IMR-90 (cell line): Measurements from ENCODE around the gene EPHB1. TPM values are rescaled to one million over a fixed set of nuclear protein-coding genes. Genes with fewer than 3 reads are reported as not detected.

ENCODE experiments used
- ATAC-seq: fragments of 200-7000 bp; cut with Tn5 transposase; 2 replicates; pipeline ENCODE4 v1.9.1; 2020; ENCODE audit warnings: low read depth, mild to moderate bottlenecking, moderate library complexity
- BruUV-seq: library from RNA; stranded (reverse); fragments of 400-500 nt; replicated peaks from 2 replicates; lab custom pipeline; 2021; lab: Mats Ljungman, UMichigan
- CTCF ChIA-PET: fragments of 300-600 bp; formaldehyde crosslinking; extraction: SDS; loops from one replicate; lab custom pipeline; 2021; ENCODE audit warnings: antibody characterized with exemption; lab: Yijun Ruan, JAX
- POLR2A ChIA-PET: fragments of 300-600 bp; sonication (Branson Sonifier 250); formaldehyde crosslinking; loops from one replicate; lab custom pipeline; 2022; ENCODE audit warnings: antibody characterized with exemption; ENCODE audit not compliant: unreplicated experiment; lab: Charles Lee
- DNase-seq: peaks from one replicate; pipeline ENCODE4 v3.0.0; 2013
- H2AFZ ChIP-seq: replicated peaks from 2 replicates; pipeline ENCODE3; 2013; ENCODE audit warnings: low read length, mild to moderate bottlenecking; ENCODE audit not compliant: poor library complexity
- H2AK5ac ChIP-seq: 2 replicates; pipeline ENCODE4 v1.6.1; 2013; ENCODE audit warnings: low read depth, low read length, inconsistent platforms
- H2AK9ac ChIP-seq: replicated peaks from 2 replicates; pipeline ENCODE3; 2013; ENCODE audit warnings: mild to moderate bottlenecking, low read depth, low read length, moderate library complexity; ENCODE audit not compliant: poor library complexity
- H2BK120ac ChIP-seq: 2 replicates; pipeline ENCODE4 v1.6.1; 2013; ENCODE audit warnings: low read depth, low read length, inconsistent platforms
- H2BK15ac ChIP-seq: 3 replicates; pipeline ENCODE4 v1.6.1; 2013; ENCODE audit warnings: low read depth, low read length, inconsistent platforms
- H2BK20ac ChIP-seq: 2 replicates; pipeline ENCODE4 v1.6.1; 2013; ENCODE audit warnings: low read depth, mild to moderate bottlenecking, inconsistent platforms, low read length, moderate library complexity
- H2BK5ac ChIP-seq: 2 replicates; pipeline ENCODE4 v1.6.1; 2013; ENCODE audit warnings: mild to moderate bottlenecking, low read depth, low read length, inconsistent platforms; ENCODE audit not compliant: poor library complexity, severe bottlenecking
- H3K14ac ChIP-seq: replicated peaks from 2 replicates; pipeline ENCODE4 v1.6.1; 2013; ENCODE audit warnings: low read depth, low read length, inconsistent platforms
- H3K18ac ChIP-seq: 2 replicates; pipeline ENCODE4 v1.6.1; 2013; ENCODE audit warnings: low read depth, low read length, control low read depth
- H3K23ac ChIP-seq: 2 replicates; pipeline ENCODE4 v1.6.1; 2013; ENCODE audit warnings: low read depth, low read length, inconsistent platforms
- H3K27ac ChIP-seq: 2 replicates; pipeline ENCODE4 v1.5.1; 2013; ENCODE audit warnings: mild to moderate bottlenecking, control low read depth, low read length; ENCODE audit not compliant: insufficient read depth
- H3K27me3 ChIP-seq: 2 replicates; pipeline ENCODE4 v1.6.1; 2013; ENCODE audit warnings: low read length; ENCODE audit not compliant: control insufficient read depth, insufficient read depth
- H3K36me3 ChIP-seq: 2 replicates; pipeline ENCODE4 v1.6.1; 2013; ENCODE audit warnings: low read length, mixed read lengths; ENCODE audit not compliant: control insufficient read depth, insufficient read depth
- H3K4ac ChIP-seq: 2 replicates; pipeline ENCODE4 v1.6.1; 2013; ENCODE audit warnings: low read depth, low read length, inconsistent platforms
- H3K4me1 ChIP-seq: 2 replicates; pipeline ENCODE4 v1.6.1; 2013; ENCODE audit warnings: low read length, mixed read lengths; ENCODE audit not compliant: control insufficient read depth, insufficient read depth
- H3K4me2 ChIP-seq: 2 replicates; pipeline ENCODE4 v1.6.1; 2013; ENCODE audit warnings: low read depth, mild to moderate bottlenecking, control low read depth, low read length, moderate library complexity
- H3K4me3 ChIP-seq: 2 replicates; pipeline ENCODE4 v1.5.1; 2013; ENCODE audit warnings: low read depth, mild to moderate bottlenecking, control low read depth, low read length, moderate library complexity; ENCODE audit not compliant: insufficient read depth
- H3K56ac ChIP-seq: 2 replicates; pipeline ENCODE4 v1.6.1; 2013; ENCODE audit warnings: low read length, inconsistent platforms; ENCODE audit not compliant: insufficient read depth; ENCODE audit errors: extremely low read depth
- H3K79me1 ChIP-seq, 2 experiments: 2 replicates each; pipeline ENCODE4 v1.6.1; 2013; ENCODE audit warnings: low read length in 2 of 2, inconsistent platforms in 1 of 2, low read depth in 1 of 2
- H3K9ac ChIP-seq: 2 replicates; pipeline ENCODE4 v1.6.1; 2013; ENCODE audit warnings: low read depth, low read length, control low read depth
- H3K9me1 ChIP-seq: 2 replicates; pipeline ENCODE4 v1.6.1; 2013; ENCODE audit warnings: low read length, inconsistent platforms; ENCODE audit not compliant: insufficient read depth
- H3K9me3 ChIP-seq: 2 replicates; pipeline ENCODE4 v1.6.1; 2013; ENCODE audit warnings: low read length; ENCODE audit not compliant: control insufficient read depth, insufficient read depth
- H4K20me1 ChIP-seq: 2 replicates; pipeline ENCODE4 v1.6.1; 2013; ENCODE audit warnings: low read length, inconsistent platforms; ENCODE audit not compliant: insufficient read depth
- H4K5ac ChIP-seq: 2 replicates; pipeline ENCODE4 v1.6.1; 2013; ENCODE audit warnings: mild to moderate bottlenecking, low read depth, low read length, control low read depth
- H4K8ac ChIP-seq, 2 experiments: 2 replicates each; pipeline ENCODE4 v1.6.1; 2013; ENCODE audit warnings: low read depth in 2 of 2, low read length in 2 of 2, control low read depth in 1 of 2, inconsistent platforms in 1 of 2
- H4K91ac ChIP-seq: 2 replicates; pipeline ENCODE4 v1.6.1; 2013; ENCODE audit warnings: low read depth, low read length, inconsistent platforms; ENCODE audit not compliant: insufficient read depth
- BHLHE40 ChIP-seq: fragments of 150-350 bp; IDR thresholded peaks from 2 replicates; pipeline ENCODE4 v1.6.1; 2016; ENCODE audit warnings: mild to moderate bottlenecking, low read depth, low read length
- CEBPB ChIP-seq: IDR thresholded peaks from 2 replicates; pipeline ENCODE4 v1.6.1; 2012; ENCODE audit warnings: low read depth, low read length, improper control_type of control experiment
- CHD1 ChIP-seq: IDR thresholded peaks from 2 replicates; pipeline ENCODE4 v1.6.1; 2012; ENCODE audit warnings: low read depth, low read length, improper control_type of control experiment
- FOS ChIP-seq: fragments of 150-350 bp; IDR thresholded peaks from 2 replicates; pipeline ENCODE4 v1.6.1; 2016; ENCODE audit warnings: low read depth, low read length
- MAFK ChIP-seq: IDR thresholded peaks from 2 replicates; pipeline ENCODE4 v1.6.1; 2012; ENCODE audit warnings: low read depth, low read length, improper control_type of control experiment
- MAZ ChIP-seq: IDR thresholded peaks from 2 replicates; pipeline ENCODE4 v1.6.1; 2012; ENCODE audit warnings: low read depth, mild to moderate bottlenecking, low read length, improper control_type of control experiment, moderate library complexity, borderline replicate concordance
- MXI1 ChIP-seq: IDR thresholded peaks from 2 replicates; pipeline ENCODE4 v1.6.1; 2012; ENCODE audit warnings: low read depth, mild to moderate bottlenecking, low read length, moderate library complexity, borderline replicate concordance
- NFE2L2 ChIP-seq: fragments of 150-350 bp; IDR thresholded peaks from 2 replicates; pipeline ENCODE4 v1.6.1; 2016; ENCODE audit warnings: low read depth, mild to moderate bottlenecking, low read length
- POLR2A ChIP-seq: IDR thresholded peaks from 2 replicates; pipeline ENCODE4 v1.6.1; 2012; ENCODE audit warnings: mild to moderate bottlenecking, low read depth, low read length
- RAD21 ChIP-seq: IDR thresholded peaks from 2 replicates; pipeline ENCODE4 v1.6.1; 2012; ENCODE audit warnings: low read length, improper control_type of control experiment
- RCOR1 ChIP-seq: IDR thresholded peaks from 2 replicates; pipeline ENCODE4 v1.6.1; 2012; ENCODE audit warnings: mild to moderate bottlenecking, low read length, improper control_type of control experiment; ENCODE audit not compliant: insufficient replicate concordance
- RFX5 ChIP-seq: IDR thresholded peaks from 2 replicates; pipeline ENCODE4 v1.8.0; 2012; ENCODE audit warnings: low read depth, mild to moderate bottlenecking, low read length, moderate library complexity
- SMC3 ChIP-seq: fragments of 150-350 bp; IDR thresholded peaks from 2 replicates; pipeline ENCODE4 v1.6.1; 2016; ENCODE audit warnings: low read depth, mild to moderate bottlenecking, antibody characterized with exemption, low read length, moderate library complexity
- WGBS, 2 experiments: methylation state at CpG; one replicate each; pipeline versions ENCODE4 v1.1.5 to v1.1.7; 2013; ENCODE audit warnings: missing lambda C conversion rate in 2 of 2; ENCODE audit not compliant: insufficient read length in 1 of 2; ENCODE audit errors: extremely low coverage in 2 of 2; 5-methylcytosine and 5-hydroxymethylcytosine counted together
- dilution Hi-C: fragments of 300-500 bp; cut with HindIII; formaldehyde crosslinking; loops from one replicate; pipeline ENCODE4 v1.14.3; 2018; ENCODE audit warnings: low sequenced_read_pairs; ENCODE audit not compliant: unreplicated experiment
- in situ Hi-C: fragments of 300-500 bp; cut with MboI; formaldehyde crosslinking; loops from 3 replicates; pipeline ENCODE4 v1.14.3; 2019; ENCODE audit warnings: low sequenced_read_pairs, inconsistent platforms, mixed read lengths
- intact Hi-C: fragments of 100-400 bp; cut with micrococcal nuclease; formaldehyde crosslinking; loops from 2 replicates; pipeline ENCODE4 v1.10.0; 2022
- polyA plus RNA-seq, 3 experiments: library from polyadenylated mRNA; depleted of rRNA; stranded (reverse); fragments of >200 nt; gene quantifications; 2 replicates each; pipeline ENCODE4 v1.2.3, GENCODE V29; 2012; ENCODE audit warnings: low replicate concordance in 1 of 3
- total RNA-seq: library from RNA; depleted of rRNA; stranded (reverse); fragments of >200 nt; gene quantifications from 2 replicates; pipeline ENCODE4 v1.2.3, GENCODE V29; 2012
- TF ChIP-seq, protein P1 (sequence below): fragments of 150-350 bp; IDR thresholded peaks from 2 replicates; pipeline ENCODE4 v1.6.1; 2017; ENCODE audit warnings: mild to moderate bottlenecking, antibody characterized with exemption, low read length, low read depth
- TF ChIP-seq, protein P2 (sequence below): fragments of 150-350 bp; IDR thresholded peaks from 2 replicates; pipeline ENCODE4 v1.6.1; 2016; ENCODE audit warnings: low read depth, mild to moderate bottlenecking, low read length, moderate library complexity, borderline replicate concordance
- TF ChIP-seq, protein P3 (sequence below): conservative IDR thresholded peaks from 2 replicates; pipeline ENCODE4 v1.5.1; 2012; ENCODE audit warnings: mild to moderate bottlenecking, low read depth, low read length, improper control_type of control experiment

The EPHB1 gene
- total and polyA plus RNA-seq, 2 of the 4 experiments (the other 2 are of a cell fraction), result 0.17 to 0.36 TPM

DNA sequence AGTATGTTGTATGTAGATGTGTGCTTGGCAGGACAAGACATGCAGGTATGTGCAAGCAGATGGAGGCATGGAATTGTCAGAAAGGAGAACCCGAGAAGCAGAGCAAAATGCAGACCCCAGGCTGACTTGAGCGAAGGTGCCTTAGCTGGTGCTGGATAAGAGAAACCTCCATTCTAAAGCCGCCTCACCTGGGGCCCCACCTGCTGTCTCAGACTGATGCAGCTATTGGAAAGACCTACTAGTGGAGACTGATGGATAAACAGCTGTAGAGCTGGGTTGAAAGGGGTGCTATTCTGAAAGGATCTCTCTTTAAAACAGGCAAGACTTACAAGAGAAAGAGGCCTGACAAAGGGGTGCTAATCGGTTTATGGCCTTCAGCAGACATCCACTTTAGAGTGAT lies 86.2 kb downstream of the EPHB1 start:
- POLR2A ChIA-PET, result no interaction called here
- TF ChIP-seq, protein P1, sequence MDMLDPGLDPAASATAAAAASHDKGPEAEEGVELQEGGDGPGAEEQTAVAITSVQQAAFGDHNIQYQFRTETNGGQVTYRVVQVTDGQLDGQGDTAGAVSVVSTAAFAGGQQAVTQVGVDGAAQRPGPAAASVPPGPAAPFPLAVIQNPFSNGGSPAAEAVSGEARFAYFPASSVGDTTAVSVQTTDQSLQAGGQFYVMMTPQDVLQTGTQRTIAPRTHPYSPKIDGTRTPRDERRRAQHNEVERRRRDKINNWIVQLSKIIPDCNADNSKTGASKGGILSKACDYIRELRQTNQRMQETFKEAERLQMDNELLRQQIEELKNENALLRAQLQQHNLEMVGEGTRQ, result no peak
- TF ChIP-seq RCOR1, result no peak
- TF ChIP-seq NFE2L2, result no peak
- TF ChIP-seq CHD1, result no peak
- no peak for TF ChIP-seq POLR2A
- TF ChIP-seq BHLHE40, result no peak
- TF ChIP-seq, protein P2, sequence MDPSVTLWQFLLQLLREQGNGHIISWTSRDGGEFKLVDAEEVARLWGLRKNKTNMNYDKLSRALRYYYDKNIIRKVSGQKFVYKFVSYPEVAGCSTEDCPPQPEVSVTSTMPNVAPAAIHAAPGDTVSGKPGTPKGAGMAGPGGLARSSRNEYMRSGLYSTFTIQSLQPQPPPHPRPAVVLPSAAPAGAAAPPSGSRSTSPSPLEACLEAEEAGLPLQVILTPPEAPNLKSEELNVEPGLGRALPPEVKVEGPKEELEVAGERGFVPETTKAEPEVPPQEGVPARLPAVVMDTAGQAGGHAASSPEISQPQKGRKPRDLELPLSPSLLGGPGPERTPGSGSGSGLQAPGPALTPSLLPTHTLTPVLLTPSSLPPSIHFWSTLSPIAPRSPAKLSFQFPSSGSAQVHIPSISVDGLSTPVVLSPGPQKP, result no peak
- TF ChIP-seq MAFK, result no peak
- TF ChIP-seq, protein P3, sequence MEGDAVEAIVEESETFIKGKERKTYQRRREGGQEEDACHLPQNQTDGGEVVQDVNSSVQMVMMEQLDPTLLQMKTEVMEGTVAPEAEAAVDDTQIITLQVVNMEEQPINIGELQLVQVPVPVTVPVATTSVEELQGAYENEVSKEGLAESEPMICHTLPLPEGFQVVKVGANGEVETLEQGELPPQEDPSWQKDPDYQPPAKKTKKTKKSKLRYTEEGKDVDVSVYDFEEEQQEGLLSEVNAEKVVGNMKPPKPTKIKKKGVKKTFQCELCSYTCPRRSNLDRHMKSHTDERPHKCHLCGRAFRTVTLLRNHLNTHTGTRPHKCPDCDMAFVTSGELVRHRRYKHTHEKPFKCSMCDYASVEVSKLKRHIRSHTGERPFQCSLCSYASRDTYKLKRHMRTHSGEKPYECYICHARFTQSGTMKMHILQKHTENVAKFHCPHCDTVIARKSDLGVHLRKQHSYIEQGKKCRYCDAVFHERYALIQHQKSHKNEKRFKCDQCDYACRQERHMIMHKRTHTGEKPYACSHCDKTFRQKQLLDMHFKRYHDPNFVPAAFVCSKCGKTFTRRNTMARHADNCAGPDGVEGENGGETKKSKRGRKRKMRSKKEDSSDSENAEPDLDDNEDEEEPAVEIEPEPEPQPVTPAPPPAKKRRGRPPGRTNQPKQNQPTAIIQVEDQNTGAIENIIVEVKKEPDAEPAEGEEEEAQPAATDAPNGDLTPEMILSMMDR, result no peak
- TF ChIP-seq RAD21, result no peak
- no peak for TF ChIP-seq MXI1
- no peak for TF ChIP-seq MAZ
- TF ChIP-seq CEBPB, result no peak
- TF ChIP-seq FOS, result no peak
- TF ChIP-seq SMC3, result no peak
- no peak for TF ChIP-seq RFX5
- Histone ChIP-seq H2BK15ac (no peak overlapping the region), H3K4ac (no peak overlapping the region), H4K91ac (no peak overlapping the region), H3K4me3 (no peak overlapping the region), H3K4me2 (no peak overlapping the region), H3K36me3 (no peaks in the 10 kb centered on the region), H4K8ac (no peak overlapping the region), H2BK20ac (no peak overlapping the region), H2AFZ (no peak overlapping the region), H4K20me1 (no peaks in the 10 kb centered on the region), H3K14ac (no peak overlapping the region), H2BK5ac (no peak overlapping the region), H2AK5ac (no peak overlapping the region), H3K9me3 (no peaks in the 10 kb centered on the region), H3K9me1 (no peaks in the 10 kb centered on the region), H3K79me1 (no peaks in the 10 kb centered on the region), H3K23ac (no peak overlapping the region), H3K27ac (no peak overlapping the region), H3K56ac (no peak overlapping the region), H3K27me3 (no peaks in the 10 kb centered on the region), H3K9ac (no peak overlapping the region), H4K5ac (no peak overlapping the region), H3K4me1 (no peaks in the 10 kb centered on the region), H3K18ac (no peak overlapping the region), H2BK120ac (no peak overlapping the region), H2AK9ac (no peak overlapping the region)
- in situ Hi-C loops, result no loop called here
- intact Hi-C loops, result no loop called here
- dilution Hi-C loops, result no loop called here
- WGBS, 2 experiments, result no CpG with 5 or more reads among the region's 4 CpGs
- no peak for DNase-seq
- no peak for ATAC-seq
- CTCF ChIA-PET, result interaction anchor here (0.6 kb wide), 1 partner anchor 9 kb away, joined by 3 read pairs; no protein-coding TSS in a partner anchor
- no TSS peak for BruUV-seq
